ENCODE measurements around the gene ADM2.

ADM2 gene

DNA sequence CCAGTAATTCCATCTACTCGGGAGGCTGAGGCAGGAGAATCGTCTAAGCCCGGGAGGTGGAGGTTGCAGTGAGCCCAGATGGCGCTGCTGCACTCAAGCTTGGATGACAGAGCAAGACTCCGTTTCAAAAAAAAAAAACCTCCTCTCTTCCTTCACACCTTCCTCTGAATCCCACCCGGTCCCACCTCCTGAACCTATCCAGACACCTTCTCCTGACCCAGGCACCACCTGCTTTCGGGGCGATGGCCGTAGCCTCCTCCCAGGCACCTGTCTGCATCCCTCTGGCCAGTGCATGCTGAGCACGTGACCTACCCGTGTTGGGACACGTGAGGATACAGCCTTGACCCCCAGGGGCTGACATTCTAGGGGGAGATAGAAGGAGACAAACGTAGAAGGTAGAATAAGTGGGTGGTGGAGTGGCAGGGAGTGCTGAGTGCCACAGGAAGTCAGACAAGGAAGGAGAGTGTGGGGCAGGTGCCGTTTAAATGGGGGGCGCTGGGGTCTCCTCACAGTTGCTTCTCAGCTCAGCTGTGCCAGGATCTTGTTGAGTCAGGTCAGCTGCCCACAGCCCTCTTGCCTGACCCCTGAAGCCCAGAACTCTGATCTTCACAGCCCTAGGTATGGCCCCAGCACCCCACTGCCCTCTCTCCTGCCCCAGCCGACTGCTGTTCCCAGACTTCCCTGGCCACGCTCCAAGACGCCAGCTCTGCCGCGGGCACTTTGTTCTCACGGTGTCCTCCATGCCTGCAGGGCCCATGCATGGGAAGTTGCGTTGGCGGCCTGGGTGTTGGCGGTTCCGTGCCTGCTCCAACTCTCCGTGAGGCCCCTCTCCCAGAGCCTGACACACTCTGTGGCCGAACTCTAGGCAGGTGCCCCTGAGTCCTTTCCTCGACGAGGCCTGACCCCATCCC lies 4.1 kb downstream of the ADM2 start:
- DNase-seq, result no peak

DNA sequence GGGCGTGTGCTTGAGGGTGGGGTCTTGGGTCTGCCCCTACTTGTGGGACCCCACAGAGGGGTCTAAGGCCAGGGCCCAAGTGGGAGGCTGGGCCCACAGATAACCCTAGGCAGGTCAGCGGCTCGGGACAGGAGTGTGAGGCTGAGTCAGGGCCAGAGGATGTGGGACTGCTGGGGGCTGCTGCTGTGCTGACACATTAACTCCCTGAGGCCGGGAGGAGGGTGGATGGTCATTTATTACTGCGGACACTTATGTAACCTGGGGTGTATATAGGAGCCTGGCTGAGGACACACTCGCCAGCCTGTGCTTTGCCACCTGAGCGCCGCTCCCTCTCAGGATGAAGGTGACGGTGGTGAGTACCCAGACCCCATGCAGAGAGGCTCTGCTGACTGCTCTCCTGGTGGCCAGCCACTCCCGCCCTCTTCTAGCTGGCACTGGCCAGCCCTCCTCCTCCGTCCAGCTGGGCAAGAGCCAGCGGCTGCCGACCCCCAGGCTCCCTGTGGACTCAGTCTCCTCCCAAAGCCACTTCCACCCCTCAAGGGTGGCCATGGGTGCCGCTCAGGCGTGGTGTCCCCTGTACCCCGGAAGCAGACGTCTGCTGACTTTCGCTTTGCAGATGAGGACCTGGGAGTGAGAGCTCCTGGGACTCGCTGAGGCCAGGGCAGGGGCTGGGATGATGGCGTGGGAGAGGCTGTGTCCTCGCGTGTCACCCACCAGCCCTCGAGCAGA lies 5.4 kb downstream of the ADM2 start, which contains the start of gene MIOX:
Gene MIOX (plus strand): TSS at position 299 of the 729 bp plus-strand sequence. CDS start 39 bp downstream, at position 338.
- no peak for DNase-seq

DNA sequence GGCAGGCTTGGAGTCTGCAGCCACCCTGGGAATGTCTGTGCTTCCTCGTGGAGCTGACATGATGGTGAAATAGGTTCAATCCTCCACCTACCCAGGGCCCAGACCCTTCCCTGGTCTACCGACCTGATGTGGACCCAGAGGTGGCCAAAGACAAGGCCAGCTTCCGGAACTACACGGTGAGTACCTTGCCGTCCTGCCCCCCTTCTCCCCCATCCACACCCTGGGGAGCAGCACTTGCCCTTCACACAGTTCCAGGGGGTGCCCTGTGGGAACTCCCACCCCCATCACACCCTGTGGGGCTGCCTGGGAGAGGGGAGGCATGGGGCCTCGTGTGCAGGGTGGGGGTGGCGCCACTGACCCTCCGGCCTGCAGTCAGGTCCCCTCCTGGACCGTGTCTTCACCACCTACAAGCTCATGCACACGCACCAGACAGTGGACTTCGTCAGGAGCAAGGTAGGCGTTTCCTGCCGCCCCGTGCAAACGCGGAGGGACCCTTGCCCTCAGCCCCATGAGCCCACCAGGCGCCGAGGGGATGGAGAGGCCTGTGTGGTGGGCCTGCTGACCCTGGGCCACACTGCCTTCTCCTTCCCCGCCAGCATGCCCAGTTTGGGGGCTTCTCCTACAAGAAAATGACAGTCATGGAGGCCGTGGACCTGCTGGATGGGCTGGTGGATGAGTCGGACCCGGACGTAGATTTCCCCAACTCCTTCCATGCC lies 6.1 kb downstream of the ADM2 start:
- no peak for DNase-seq

DNA sequence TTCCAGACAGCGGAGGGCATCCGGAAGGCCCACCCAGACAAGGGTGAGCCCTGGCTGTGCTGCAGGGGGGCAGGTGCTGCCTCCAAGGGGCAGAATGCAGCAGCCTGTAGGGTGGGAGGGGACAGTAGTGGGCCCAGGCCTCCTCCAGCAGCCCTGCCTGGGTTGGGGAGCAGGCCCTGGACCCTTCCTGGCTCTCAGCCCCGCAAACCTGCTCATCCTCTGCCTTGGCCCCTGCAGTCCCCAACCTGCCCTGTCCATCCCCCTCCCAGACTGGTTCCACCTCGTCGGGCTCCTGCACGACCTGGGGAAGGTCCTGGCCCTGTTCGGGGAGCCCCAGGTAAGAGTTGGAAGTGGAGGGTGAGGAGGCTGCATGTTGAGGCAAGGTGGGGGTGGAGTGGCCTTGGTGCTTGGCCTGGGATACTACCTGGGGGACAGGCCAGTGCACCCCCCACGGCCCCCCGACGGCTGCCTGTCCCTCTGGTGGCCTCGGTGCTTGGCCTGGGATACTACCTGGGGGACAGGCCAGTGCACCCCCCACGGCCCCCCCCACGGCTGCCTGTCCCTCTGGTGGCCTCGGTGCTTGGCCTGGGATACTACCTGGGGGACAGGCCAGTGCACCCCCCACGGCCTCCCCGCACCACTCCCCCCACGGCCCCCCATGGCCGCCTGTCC lies 6.8 kb downstream of the ADM2 start:
- no peak for DNase-seq

DNA sequence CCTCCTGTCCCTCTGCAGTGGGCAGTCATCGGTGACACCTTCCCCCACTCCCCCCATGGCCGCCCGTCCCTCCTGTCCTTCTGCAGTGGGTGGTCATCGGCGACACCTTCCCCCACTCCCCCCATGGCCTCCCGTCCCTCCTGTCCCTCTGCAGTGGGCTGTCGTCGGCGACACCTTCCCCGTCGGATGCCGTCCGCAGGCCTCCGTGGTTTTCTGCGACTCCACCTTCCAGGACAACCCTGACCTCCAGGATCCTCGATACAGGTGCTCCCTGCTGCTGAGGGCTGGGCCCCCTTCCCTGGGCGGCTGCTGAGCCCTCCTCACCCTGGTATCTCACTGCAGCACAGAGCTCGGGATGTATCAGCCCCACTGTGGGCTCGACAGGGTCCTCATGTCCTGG lies 7.5 kb downstream of the ADM2 start:
- DNase-seq, result no peak

DNA sequence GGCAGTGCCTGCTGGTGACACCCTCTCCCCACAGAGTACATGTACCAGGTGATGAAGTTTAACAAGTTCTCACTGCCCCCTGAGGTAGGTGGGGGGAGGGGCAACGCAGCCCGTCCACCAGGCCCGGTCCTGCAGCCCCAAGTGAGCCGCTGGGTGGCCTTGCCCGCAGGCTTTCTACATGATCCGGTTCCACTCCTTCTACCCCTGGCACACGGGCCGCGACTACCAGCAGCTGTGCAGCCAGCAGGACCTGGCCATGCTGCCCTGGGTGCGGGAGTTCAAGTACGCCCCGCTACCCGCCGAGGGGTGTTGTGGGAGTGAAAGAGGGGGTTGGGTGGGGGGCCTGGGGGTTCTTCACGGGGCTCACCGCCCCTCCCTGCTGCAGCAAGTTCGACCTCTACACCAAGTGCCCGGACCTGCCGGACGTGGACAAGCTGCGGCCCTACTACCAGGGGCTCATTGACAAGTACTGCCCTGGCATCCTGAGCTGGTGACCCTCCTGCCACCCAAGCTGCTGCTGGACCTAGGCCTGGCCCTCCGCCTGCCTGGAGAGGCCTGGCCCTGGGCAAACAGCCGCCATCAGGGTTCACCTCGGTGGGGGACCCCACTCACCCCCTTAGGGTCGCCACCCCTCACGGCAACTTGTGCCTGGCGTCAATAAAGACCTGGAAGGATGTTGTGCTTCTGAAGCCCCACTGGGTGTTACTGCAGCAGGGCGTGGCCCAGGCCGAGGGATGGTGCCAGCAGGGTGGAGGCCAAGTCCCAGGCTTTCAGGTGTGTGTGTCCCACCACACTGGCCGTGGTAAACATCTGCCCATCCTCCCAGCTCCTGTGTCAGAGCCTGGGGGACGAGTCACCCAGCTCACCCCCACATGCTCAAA lies 8.3 kb downstream of the ADM2 start:
- no peak for DNase-seq

DNA sequence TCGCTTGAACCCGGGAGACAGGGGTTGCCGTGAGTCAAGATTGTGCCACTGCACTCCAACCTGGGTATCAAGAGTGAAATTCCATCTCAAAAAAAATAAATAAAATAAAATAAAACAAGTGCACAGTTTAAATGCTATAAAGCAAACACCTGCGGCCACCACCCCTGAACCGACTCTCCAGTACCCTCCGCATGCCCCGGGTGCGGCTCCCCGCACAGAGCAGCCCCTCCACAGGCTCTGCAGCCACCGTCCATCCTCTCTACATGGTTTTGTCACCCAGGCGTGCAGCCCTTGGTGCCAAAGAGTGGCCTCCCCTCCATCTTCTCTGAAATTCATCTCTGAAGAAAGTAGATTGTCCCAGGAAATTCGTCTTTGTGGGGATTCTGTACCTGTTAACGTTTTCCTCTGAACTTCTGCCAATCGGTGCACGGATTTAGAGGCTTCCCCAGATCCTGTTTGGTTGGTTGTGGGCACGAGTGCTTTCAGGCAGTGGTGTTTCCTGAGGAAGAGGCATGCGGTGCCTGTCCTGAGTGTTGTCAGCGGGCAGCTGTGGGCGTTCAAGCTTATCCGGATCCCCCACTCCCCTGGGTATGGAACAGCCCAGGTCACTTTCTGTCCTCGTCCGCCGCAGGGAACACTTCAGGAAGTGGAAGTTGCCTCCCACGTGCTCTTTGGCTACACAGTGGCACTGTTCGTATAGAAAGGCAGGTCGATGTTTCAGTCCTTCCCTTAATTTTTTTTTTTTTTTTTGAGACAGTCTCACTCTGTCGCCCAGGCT lies 9.4 kb downstream of the ADM2 start:
- DNase-seq, result peak; percentile 25

DNA sequence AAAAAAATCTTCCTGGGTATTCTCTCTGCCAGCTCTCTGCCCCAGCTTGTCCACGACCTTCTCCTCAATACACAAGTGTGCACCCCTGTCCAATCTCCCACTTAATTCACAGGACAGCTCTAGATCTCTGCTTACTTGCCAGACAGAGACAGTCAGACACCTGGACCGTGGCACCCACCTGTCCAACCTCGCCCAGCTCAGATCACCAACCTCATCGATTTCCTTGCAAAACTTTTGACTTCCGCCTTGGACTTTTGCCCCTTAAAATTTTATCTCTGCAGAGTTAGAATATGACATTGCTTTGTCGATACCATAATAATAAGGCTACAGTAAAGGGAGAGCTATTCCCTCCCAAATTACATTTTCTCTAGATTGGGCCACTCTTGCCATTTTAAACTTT lies 15.8 kb downstream of the ADM2 start:
- no peak for DNase-seq

DNA sequence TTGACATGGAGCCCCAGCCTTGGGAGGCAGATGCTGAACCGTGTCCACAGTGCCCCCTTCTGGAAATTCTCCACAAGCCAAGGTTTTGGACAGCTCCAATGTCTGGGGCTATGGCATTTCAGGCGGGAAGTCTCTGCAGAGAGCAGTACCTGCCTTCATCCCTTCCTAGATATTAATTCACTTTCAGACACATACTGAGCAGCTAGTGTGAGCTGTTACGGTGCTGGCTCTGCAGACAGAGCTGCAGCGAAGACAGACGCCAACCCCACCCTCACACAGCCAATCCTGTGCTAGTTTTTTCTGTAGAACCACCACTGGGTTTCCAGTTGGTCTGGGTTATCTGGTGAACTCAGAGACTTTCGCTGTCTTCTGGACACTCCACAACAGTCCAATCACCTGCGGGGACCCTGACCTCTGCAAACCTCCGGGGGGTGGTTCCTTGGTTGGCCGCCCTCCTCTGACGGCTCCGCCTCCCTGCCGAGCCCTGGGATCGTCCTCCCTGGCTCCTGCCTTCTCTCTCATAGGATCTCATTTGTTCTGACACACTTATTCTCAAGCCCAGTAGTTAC lies 17.1 kb downstream of the ADM2 start:
- DNase-seq, result peak; percentile 53

DNA sequence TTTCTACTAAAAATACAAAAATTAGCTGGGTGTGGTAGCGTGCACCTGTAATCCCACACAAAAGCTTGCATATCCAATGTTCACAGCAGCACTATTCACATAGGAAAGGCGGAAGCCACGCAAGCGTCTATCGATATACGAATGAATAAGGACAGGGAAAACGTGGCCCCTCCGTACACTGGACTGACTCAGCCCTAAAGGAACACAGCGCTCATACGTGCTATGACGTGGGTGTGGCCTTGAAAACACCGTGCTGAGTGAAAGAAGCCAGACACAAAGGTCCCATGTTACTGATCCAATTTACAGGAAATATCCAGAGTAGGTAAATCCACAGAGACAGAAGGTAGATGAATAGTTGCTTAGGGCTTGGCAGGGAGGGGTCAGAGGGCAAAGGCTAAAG lies 19.1 kb downstream of the ADM2 start:
- no peak for DNase-seq

DNA sequence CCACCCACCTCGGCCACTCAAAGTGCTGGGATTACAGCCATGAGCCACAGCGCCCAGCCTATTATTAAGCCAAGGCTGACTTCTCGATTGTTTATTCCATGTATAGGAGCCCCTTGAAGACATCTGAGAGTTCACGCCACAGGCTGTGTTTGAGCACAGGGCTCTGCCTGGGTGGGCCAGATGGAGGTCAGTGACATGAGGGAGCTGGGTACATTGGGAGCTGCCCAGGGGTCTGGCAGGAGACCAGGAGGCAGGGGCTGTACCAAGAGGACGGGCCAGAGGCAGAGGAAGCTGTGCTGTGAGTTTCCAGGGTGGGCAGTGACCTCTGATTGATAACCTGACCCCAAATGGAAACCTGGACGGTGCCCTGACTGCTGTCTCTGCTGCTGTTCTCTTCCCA lies 20.8 kb downstream of the ADM2 start:
- DNase-seq, result no peak

DNA sequence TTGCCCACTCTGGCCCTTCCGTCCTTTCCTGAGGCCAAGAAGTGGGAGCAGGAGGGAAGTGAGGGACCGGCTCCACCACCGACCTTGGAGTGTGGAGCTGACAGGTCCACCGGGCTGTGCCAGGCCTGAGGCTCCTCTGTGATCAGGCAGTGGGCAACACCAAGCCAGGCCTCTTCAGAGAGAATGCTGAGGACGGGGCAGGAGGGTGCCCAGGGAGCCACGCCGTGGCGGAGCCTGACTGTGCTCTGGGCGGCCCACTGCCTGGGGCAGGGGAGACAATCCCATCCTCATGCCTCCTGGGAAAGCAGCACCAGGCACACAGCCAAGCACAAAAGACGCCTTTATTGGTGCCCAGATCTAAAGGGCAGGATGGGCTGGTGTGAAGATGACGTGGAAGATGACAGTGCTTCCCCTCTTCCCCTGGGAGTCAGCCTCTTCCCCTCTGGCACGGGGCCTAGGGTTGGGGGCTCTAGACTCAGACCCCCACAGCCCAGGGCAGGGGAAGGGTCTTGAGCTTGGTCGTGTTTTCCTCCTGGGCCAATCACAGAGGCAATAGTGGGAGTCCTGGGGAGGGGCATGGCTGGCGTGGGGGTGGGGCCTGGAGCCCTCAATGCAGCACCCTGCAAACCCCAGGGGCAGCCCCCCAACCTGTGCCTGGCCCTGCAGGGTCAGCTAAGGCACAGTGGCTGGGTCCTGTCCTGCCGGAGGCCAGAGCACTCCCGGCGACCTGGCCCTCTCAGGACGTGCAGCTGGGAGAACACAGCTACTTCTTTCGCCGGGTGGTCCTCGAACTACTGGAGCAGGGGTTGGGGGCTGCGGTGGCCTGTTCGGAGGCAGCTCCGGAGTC lies 21.5 kb downstream of the ADM2 start:
- DNase-seq, result no peak

DNA sequence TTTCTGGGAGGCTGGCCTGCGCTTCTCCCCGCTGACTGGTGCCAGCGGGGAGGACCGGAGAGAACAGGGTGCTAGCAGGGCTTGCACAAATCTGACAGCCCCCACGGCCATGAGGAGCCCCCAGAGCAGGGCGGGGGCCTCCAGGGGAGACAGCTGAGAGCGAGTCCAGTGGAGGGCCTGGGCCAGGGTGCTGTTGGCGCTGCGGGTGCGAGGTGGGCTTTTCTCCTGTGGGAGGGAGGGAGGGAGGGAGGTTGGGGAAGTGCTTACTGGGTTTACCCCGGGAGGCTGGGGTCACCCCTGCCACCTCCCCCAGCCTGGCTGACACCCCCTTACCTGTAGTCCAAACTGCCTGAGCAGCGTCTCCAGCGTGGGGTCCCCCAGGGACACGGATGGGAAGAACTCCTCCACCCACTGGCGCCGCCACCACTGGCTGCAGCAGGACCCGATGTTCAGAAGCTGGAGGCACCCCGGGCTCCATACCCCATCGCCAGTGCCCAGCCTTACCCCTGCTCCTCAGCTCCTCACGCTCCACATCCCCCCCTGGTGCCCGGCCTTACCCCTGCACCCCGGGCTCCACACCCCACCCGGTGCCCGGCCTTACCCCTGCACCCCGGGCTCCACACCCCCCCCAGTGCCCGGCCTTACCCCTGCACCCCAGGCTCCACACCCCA lies 22.3 kb downstream of the ADM2 start:
- DNase-seq, result peak; percentile 20

DNA sequence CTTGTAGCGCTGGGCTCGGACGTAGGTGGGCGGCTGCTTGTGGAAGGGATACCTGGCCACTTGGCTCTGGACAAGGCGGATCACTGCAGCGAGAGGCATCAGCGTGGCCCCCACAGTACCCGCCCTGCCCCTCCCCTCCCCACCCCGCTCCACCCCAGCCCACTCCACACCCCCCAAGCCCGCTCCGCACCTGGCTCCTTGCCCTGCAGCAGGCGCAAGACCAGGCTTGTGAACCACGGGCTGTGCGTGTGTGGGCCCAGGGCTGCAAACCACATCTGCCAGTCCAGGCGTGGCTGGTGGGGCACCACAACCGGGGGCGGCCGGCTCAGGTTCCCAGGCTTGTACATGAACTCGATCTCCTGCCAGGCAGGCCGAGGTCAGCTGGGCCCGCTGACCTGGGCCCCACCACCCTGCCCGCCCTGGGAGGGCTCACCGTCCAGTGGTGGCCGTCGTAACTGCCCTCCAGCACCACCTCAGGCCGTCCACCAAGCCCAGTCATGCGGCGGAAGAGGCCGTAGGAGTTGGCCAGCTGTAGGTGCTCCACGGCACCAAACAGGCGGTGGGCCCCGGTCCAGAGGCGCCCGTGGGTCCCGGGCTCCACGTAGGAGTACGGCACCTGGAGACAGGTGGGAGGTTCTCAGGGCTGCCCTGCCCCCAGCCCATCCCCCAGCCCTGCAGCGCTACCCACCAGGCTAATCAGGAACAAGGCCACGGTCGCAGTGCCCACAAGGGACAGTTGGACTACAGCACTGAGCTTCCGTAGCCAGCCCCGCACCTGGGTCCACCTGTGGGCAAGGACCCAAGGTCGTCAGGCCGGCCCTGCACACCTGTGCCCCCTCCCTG lies 23.2 kb downstream of the ADM2 start:
- peak; percentile 28 for DNase-seq

DNA sequence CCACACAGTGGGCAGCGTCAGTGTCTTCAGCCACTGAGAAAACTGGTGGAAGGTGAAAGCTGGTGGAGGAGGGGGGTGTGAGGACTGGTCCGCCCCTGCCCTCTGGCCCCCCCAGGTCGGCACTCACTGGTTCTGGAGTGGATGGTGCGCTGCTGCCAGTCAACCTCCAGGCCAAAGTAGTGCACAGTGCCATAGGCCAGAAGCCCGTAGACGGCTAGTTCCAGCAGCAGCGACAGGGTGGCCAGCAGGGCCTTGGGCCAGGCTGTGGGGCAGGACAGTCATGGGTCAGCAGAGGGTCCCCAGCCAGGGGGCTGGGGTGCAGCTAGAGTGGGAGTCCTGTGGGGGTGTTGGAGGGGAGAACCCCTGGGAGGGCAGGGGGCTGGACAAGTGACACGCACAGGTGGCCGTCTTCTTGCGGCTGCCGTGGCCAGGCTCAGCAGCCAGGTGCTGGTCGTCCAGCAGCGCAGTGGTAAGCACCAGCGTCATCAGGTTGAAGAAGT lies 24.0 kb downstream of the ADM2 start:
- DNase-seq, result no peak

DNA sequence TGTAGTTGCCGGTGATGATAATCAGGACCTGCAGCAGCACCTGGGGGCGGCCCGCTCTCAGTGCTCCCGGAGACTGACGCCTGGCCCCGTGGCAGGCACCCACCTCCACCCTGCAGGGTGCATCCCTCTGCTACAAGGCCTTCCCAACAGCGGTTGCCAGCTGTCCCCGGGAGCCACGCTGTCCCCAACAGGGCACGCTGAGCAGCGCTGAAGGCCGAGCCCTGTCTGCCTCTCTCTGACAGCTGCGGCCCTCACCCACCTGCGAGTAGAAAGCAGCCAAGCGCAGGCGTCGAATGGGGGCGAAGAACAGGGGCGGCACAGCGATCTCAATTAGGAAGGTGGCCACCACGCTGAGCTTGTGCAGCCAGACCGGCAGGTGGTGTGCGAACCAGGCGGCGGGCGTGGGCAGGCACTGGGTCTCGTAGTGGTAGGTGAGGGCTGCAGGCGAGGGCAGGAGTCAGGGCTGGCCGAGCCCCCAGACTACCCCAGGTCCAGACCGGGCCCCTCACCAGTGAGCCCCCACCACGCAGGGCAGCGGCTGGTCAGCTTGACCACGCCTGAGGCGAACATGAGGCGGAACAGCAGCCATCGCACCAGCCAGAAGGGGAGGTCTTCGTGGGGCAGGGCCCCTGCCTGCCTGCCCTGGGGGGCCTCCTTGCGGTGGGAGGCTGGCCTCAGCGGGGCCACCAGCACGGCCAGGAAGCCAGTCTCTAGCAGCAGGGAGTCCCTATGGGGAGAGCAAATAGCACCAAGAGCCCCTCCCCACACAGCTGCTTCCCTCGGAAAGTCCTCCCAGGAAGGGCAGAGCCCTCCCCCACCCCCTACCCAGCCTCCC lies 24.6 kb downstream of the ADM2 start:
- DNase-seq, result no peak
